ENCODE results near the gene AMPD3.

The AMPD3 gene

DNA sequence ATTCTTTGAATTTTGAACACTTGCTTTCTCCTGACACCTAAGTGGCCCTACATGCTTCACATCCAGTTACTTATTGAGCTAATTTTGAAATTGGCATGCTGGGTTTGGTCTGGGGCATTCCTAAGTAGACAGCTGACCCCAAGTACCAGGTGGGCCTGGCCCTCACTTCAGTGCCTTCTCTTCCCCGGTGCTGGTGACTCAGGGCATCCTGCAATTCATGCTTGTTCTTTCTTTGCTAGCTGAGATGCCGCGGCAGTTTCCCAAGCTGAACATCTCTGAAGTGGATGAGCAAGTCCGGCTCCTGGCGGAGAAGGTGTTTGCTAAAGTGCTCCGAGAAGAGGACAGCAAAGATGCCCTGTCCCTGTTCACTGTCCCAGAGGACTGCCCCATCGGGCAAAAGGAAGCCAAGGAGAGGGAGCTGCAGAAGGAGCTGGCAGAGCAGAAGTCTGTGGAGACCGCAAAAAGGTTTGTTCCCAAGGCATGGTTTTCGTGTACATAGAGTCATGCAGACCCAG lies 6.3 kb downstream of the AMPD3 start:
- no peak for DNase-seq

DNA sequence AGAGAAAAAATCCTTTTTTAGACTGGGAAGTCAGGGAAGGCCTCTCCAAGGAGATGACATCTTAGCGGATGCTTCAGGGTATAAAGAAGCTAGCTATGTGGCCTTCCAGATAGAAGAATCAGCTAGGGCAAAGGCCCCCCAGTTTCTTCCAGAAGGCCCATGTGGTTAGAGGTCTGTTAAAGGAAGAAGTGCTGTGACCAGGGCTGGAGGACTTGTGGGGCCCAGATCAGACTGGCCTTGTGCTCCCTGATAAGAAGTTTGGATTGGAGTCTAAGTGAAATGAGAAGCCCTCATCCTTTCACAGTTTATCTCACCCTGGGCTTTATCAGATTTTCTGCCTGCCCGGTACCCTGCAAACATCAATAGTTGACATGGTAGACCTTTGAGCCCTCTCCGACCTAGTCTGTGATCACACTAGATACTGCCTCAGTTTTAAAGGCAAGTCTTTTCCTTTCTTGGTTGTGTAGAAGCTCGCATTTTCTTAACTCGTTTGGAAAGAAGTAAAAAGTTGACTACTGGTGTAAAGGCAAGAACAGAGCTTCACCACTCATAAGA lies 7.8 kb downstream of the AMPD3 start:
- no peak for DNase-seq

DNA sequence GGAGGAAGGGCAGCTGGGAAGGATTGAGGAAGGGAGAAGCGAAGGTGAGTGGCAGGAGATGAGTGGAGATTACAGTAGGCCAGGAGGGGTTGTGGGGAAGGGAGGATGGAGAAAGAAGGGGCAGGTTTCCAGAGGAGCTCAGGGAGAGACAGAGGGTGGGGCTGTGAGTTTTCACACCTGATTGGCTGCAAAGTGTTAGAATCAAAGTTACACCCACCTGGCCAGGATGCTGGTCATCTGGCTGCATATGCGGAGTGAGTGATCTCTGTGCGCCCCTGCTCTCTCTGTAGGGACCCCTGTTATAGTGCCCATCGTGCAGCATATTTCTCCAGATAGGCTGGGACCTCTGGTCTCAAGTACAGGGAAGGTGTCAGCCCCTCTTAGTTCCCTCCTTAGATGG lies 18.3 kb downstream of the AMPD3 start:
- DNase-seq = no peak

DNA sequence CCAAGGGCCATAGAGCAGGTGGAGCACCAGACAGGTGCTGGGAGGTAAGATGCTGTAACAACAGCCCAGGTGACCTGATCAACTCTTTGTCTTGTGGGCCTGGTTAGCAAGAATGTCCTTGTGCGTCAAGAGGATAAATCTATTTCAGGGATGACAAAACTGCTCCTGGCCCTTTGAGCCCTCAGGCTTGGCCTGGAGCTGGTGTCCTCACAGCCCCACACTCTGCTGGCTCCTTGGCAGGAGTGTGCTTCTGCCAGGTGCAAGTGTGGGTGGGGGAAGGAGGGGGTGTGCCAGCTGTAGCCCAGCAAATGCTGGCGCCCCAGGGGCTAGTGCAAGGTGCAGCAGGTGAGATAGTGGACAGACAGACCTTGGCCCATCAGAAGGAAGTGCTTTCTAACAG lies 19.5 kb downstream of the AMPD3 start:
- DNase-seq = no peak

DNA sequence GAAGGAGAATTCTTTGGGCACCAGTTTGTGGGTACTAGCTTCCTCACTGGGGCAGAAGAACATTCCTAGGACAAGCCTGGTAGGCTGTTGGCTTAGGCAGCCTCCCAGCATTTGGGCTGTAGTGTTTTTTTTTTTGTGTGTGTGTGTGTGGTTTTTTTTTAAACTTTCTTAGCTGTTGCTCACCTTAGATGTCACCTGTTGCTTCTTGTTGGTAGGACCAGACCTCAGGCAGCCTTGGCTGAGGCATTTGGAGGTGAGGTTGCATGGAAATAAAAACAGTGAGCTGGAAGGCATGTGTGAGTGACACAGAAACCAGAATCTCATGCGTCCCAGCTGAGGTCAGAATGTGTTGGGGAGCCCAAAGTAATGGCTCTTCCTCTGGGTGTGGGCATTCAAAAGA lies 21.3 kb downstream of the AMPD3 start:
- DNase-seq = no peak

DNA sequence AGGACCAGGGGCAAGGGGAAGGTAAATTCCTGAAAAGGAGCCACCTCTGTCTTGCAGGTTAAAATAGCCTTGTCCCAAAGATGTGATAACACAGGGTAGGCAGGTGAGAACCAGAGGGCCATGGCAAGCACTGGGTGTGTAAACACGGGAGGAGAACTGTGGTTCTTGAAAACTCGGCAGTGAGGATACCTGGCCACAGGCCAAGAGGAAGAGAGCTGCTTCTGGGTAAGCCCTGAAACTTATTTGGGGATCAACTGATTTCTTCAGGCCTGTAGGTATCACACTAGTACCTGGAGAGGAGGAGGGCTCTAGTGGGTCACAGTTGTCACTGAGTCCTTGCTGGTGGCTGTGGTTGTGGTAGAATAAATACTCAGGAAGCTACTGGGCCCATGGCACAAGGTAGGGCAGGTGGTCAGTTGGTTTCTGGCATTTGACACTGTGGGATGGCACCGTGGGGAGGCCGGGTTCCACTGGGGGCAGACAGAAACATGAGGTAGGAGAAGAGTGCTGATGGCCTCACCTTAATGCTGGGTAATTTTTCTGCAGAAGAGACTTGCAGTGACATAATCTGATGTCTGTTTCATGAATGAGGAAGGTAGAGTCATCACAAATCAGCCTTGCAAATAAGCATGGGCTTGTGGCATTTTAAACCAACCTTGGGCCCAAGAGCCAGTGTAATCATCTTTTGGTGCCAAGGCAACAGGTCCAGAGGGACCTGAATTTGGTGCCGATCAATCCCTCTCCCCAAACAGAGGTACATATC lies 22.0 kb downstream of the AMPD3 start:
- no peak for DNase-seq

DNA sequence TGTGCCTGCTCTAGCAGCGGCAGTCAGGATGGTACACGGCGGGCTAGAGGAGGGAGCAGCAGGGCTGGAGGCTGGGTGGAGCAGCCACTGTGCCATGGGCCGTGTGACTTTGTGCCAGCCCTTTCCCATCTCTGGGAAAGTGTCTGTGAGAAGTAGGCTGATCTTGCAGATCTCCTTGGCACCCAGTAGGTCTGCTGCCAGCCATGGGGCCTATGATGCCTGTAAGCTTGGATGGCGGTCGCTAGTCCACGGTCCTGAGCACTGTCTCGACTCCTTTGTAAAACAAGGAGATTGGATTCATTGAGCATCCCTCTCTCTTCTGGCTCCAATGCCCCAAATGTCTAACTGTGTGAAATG lies 22.6 kb downstream of the AMPD3 start:
- DNase-seq = no peak

DNA sequence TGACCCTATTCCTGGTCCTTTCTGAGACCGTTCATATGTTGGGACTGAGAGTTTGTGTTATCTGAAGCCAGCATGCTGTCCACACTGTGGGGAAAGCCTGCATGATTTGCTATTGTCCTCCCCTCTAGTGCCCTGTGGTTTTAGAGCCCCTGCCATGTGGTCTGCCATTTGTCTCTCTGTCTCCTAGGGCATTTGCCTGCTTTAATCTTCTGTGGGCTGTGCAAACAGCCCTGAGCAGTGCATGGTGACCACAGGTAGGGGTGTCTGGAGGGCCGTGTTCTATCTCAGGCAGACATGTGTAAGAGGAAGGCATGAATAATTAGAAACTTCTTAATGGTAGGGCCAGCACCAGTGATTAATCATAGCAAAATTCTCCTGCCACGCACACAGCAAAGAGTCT lies 23.0 kb downstream of the AMPD3 start:
- no peak for DNase-seq

DNA sequence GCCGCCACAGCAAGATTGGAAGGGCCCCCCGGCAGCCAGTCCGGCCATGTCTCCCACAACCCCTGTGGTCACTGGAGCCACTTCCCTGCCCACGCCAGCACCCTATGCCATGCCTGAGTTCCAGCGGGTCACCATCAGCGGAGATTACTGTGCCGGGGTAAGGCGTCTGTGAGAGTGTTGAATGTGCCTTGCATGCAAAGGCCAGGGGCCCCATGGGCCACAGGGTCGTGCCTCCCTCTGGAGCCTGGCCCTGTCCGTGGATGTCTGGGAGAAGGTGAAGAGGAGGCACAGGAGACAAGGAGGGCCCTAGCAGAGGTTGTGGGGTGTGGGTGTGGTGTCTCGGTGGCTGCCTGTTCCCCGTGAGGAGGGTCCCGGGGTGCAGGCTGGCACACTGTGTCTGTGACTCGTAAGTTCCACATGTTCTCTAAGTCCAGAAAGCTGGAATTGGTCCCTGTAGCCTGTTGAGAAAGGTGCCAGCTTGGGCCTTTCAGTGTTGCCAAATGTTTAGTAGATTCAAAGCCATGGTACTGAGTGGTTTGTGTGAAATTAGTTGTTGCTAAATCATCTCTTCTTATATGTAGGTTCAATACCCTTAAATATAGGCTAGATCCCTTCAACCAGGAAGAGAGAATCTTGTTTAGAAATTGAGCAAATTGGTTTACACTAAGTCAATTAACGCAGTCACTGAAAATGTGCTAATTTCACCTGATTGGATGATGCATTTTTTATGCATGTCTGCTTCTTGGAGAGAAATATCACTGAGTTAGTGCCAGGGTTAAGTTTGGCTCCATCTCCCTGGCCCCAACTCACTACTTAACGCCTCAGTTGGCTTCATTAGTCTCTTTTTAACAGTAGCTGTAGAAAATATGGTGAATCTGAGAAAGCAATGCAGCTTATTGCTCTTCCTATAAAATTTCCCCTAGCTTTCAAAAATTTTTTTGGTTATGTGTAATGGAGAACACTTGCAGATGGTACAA lies 23.8 kb downstream of the AMPD3 start:
- no peak for DNase-seq

DNA sequence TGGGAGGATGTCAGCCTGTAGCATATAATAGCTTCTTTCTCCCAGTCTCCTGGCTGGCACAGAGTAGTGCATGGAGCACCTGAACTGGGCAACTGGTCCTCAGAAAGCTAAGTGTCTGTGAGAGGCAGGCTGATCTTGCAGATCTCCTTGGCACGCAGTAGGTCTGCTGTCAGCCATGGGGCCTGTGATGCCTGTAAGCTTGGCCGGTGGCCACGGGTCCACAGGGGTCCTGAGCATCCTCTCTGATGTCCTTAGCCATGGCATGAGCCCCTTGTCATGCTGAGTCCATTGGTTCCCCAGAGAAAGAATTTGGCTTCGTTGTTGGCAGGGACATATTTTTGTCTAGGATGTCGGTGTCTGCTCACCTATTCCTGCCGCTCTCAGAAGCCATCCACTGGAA lies 25.0 kb downstream of the AMPD3 start:
- no peak for DNase-seq

DNA sequence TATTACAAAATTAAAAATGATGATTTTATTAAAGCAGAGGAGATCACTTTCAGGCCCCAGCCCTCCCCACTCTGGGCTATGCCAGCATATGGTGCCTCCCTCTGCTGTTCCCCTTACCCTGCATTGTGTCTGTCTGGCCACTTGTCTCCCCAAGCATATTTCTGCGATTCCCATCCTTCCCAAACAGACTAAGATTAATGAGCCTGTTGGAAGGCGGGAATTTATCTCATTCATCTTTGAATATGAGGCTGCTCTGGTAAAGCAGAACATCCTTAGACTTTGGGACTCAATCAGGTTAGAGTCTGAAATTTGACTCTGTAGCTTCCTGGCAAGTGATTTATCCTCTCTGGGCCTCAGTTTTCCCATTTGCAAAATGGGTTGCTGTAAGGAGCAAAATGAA lies 25.7 kb downstream of the AMPD3 start:
- no peak for DNase-seq

DNA sequence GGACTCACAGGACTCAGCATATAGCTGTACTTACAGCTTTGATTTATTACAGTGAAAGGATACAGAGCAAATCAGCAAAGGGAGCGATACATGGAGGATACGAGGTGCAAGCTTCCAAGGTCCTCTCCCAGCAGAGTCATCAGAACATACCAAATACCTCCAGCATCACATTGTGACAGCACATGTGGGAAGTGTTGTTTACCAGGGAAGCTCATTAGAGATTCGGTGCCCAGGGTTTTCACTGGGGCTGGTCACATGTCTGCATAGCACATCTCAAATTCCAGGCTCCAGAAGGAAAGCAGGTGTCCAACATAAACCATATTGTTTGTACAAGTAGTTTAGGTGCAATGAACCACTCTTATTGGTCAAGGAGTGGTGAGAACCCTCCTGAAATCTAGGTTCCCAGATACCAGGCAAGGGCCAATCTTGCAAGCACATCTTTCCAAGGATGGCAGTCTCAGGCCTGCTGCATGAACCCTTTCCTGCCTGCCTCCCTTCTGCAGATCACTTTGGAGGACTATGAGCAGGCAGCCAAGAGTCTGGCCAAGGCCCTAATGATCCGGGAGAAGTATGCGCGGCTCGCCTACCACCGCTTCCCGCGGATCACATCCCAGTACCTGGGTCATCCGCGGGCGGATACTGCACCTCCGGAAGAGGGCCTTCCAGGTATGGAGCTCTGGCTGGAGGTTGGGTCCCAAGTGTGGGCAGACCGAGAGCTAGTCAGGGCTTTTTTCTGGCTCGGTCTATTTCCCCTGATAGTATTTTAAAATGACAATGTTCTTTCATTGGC lies 26.7 kb downstream of the AMPD3 start:
- DNase-seq = no peak

DNA sequence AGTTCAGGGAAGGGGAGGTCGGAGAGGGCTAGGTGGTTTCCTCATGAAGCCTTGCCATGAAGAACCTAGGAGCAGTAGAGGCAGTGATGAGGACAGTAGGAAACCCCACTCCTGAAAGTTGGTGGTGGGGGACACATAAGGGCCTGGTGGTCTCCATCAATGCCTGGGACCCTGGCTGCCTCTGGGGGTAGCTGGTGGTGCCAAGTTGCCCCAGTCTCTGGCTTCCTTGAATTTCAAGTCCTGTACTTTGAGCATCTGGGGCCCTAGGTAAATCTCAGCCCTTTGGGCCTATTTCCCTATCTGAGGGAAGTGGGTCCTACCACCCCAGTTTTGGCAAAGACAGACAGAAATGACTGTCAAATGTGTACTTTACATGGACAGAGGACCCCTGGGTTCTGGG lies 28.1 kb downstream of the AMPD3 start:
- DNase-seq = no peak

DNA sequence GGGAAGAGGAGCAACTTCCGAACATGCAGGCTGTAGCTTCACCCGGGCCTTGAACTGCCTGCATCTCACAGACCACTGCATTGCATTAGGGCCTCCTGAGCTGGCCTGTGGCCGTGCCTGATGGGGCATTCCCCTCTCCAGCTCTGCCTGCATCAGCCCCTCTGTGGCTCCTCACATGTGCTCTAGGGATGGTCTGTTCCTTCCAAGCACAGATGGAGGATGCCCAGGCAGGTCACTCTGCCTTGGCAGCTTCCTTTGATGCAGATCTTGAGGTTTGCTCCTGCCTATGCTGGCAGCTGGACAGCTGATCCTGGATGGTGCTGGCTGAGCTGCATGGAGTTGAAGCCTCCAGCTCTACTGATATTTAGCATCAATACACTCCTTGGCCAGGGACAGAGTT lies 28.5 kb downstream of the AMPD3 start:
- DNase-seq = no peak

DNA sequence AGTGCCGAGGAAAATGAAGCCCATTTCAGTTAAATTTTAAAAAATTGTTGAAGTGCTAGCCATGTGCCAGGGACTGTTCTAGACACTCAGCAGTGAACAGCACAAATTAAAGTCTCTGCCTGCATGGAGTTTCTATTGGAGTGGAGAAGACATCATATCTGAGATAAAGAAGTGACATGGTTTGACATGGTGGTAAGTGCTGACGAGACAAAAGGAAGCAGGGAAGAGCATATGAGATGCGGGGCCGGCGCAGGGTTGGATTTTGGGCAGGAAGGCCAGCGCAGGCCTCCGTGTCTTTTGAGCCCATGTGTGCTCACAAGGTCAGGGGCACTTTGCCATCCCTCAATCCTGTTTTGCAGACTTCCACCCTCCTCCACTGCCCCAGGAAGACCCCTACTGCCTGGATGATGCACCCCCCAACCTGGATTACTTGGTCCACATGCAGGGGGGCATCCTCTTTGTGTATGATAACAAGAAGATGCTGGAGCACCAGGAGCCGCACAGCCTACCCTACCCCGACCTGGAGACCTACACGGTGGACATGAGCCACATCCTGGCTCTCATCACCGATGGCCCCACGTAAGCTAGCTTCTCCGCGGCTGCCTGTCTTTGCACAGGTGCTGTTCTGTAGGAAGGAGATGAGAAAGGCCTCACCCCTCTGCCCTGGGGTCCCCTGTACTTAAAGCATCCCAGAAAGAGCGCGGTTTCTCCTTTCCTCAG lies 29.6 kb downstream of the AMPD3 start:
- DNase-seq = no peak

DNA sequence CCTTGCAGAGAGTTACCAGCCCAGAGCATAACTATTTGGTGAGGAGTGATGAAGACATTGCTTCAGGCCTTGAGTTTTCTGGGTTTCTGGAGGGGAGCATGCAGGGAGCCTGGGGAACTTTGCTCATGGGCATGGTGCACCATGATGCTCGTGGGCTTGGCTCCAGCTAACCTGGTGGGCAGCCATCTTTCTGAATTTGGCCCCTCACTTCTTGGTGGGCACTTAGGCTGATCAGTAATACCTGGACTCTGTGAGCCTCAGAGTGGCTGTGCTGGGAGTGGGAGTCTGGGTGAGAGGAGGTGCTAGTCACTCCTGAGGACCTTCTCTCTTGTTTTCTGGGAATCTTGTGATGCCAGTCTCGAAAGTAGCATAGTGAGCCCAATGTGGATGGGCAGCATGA lies 30.6 kb downstream of the AMPD3 start:
- DNase-seq = no peak

DNA sequence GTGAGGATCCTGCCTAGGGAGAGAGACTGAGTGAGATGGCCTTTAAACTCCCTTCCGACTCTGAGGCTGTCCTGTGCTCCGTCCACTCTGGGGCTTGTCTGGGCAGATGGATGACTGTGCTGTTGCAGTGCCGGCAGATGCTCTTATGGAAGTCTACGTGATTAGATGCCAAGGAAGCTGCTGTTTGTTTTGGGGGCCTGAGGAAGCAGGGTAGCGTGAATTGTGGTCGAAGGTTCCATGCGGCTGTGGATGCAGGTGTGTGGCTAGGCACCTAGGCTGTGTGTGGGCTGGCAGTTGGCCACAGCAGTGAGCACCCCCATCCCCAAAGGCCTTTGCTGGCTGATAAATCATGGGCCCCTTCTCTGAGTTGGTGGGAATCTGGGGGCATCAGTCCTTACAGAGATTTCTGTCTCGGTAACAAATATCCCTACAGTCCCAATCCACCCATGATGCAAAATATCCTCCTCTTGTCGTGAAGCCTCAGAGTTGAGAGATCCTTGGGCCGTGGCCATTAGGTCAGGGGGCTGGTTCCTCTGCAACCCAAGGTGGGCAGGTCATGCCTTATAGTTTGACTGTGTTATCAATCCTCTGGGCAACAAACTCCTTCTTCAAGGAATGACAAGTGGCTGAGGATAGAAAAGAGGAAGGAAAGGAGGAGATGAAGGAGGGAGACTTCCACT lies 31.2 kb downstream of the AMPD3 start:
- DNase-seq = no peak

DNA sequence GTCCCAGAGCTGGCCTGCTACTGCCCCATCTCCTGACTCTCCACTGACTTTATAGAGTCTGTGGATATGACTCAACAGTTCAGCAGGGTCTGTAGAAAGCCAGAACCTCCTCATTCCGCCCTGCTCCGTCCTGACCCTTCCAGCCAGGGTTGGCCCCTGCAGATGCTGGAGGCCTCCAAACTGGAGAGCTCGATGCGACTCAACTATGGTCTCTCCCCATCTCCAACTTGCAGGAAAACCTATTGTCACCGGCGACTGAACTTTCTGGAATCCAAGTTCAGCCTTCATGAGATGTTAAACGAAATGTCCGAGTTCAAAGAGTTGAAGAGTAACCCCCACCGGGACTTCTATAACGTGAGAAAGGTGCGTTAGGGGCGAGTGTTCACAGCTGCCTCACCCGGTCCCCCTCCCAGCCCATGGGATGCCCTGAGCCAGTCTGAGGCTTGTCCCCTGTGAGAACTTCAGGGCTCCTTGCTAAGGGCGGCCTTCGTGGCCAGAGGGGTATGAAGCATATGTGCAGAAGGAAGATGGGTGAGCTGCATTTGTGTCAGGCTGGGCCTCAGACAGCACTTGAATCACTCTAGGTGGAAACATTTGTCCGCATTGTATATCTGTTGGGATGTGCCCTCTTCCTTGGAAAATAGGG lies 32.1 kb downstream of the AMPD3 start:
- DNase-seq = no peak

DNA sequence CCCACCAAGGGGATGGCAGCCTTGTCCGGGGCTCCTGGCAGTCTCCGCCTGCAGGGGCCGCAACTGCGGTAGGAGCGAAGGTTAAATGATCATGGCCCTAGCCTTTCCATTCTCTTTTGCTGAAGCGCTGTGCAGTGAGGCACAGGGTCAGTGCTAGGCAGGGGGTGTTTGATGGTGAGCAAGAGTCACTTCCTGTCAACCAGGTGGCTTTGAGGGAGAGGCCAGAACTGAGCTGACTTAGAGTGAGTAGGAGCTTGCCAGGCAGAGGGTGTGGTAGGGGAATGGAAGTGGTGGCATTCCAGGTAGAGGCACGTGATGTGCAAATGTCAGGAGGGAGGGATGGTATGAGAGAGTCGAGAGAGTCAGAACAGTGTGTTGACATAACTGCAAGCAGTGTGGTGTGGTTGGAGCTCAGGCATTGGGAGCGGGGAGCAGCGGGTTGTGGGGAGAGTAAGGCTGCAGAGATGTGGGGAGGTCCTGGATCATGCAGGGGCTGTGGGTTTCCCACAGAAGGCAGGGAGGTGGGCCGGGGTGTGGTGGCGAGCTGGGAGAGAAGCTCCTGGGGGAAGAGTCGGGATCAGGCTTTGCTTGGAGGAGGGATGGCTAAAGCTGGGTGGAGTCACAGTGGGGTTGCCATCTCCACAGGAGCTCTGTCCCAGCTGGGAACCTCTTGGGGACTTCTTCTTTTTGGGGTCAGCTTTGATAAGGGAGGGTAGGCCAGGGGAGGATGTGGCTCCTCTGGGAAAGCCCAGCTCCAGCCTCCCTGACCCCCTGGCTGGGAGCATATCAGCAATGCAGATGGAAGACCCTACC lies 33.3 kb downstream of the AMPD3 start:
- no peak for DNase-seq
